OCI-LY3 (cell line): Measurements from ENCODE around the gene PRMT5.

Experiments
- H2AFZ ChIP-seq: fragments of 200-600, 300-600 bp; shearing (Covaris generic); 2 replicates; pipeline ENCODE4 v1.6.0; 2014; ENCODE audit warnings: antibody characterized with exemption, low read depth, low read length
- H3K27ac ChIP-seq: fragments of 200-600, 300-600 bp; sonication (generic); 2 replicates; pipeline ENCODE4 v1.5.1; 2014; ENCODE audit warnings: mild to moderate bottlenecking, low read length, moderate library complexity, mixed read lengths
- H3K27me3 ChIP-seq: fragments of 200-600, 300-600 bp; sonication (generic); 2 replicates; pipeline ENCODE4 v1.6.1; 2014; ENCODE audit warnings: low read depth, low read length, mixed read lengths
- H3K36me3 ChIP-seq: fragments of 200-600, 300-600 bp; sonication (generic); replicated peaks from 2 replicates; pipeline ENCODE3; 2014; ENCODE audit warnings: low read depth, low read length, mixed read lengths
- H3K4me1 ChIP-seq: fragments of 300-600, 200-600 bp; sonication (generic); 2 replicates; pipeline ENCODE4 v1.6.1; 2014; ENCODE audit warnings: low read length, mixed read lengths
- H3K4me2 ChIP-seq: fragments of 200-600, 300-600 bp; sonication (generic); 2 replicates; pipeline ENCODE4 v1.6.1; 2014; ENCODE audit warnings: low read length, mixed read lengths
- H3K4me3 ChIP-seq: fragments of 300-600, 200-600 bp; sonication (generic); 2 replicates; pipeline ENCODE4 v1.5.1; 2014; ENCODE audit warnings: antibody characterized with exemption, mild to moderate bottlenecking, low read length, moderate library complexity
- H3K79me2 ChIP-seq: fragments of 300-600, 200-600 bp; shearing (Covaris generic); 2 replicates; pipeline ENCODE4 v1.6.1; 2014; ENCODE audit warnings: mild to moderate bottlenecking, low read length, mixed read lengths
- H3K9ac ChIP-seq: fragments of 300-600, 200-600 bp; shearing (Covaris generic); 2 replicates; pipeline ENCODE4 v1.6.0; 2014; ENCODE audit warnings: mild to moderate bottlenecking, low read length, moderate library complexity
- H3K9me3 ChIP-seq: fragments of 200-600, 300-600 bp; shearing (Covaris generic); 2 replicates; pipeline ENCODE4 v1.6.1; 2014; ENCODE audit warnings: low read length, mixed read lengths; ENCODE audit not compliant: insufficient read depth
- H4K20me1 ChIP-seq: fragments of 200-600, 300-600 bp; sonication (generic); 2 replicates; pipeline ENCODE4 v1.6.1; 2016; ENCODE audit warnings: low read length, mixed read lengths; ENCODE audit not compliant: insufficient read depth
- EZH2phosphoT487 ChIP-seq: fragments of 200-600 bp; shearing (Covaris generic); IDR thresholded peaks from 2 replicates; pipeline ENCODE4 v1.6.1; 2018; ENCODE audit warnings: antibody characterized with exemption, mixed run types, low read depth
- TF ChIP-seq, protein P1 (sequence below): fragments of 200-600, 300-600 bp; sonication (generic); IDR thresholded peaks from 2 replicates; pipeline ENCODE4 v1.5.1; 2014; ENCODE audit warnings: antibody characterized with exemption, low read length, low read depth

The PRMT5 gene

DNA sequence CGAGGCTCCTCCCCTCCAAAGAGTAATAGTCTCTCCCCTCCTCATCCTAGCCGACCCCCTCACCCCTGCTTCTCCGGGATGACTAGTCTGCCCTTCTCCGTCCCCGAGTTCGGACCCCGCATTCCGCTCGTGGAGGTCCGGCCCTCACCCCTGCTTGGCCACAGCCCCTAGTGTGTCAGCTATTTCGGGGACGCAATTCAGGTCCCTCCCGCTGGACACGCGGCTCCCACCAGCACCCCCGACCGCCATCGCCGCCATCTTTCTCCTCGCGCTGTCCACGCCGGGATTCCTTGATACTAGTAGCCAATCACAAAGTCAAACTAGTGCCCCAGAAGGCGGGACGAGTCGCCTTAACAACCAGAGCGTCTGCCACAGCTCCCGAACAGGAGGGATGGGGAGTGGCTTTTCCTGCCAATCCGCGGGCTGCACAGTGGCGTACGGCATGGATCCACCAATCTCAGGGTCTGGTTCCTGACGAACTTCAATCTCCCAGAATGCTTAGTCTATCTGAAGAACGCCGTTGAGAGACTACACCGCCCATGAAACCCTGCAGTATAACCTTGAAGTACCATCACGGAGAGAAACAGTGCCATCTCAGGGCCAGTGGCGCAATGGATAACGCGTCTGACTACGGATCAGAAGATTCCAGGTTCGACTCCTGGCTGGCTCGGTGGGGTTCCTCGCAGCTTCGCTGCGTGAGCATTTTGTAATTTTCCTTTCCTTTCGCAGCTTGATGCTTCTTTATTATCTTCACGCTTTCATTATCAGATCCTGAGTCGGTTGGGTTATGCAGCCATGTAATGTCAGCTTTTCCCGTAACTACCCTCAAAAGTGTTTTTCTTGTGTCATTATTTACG lies at the start of gene PRMT5:
PRMT5 (minus strand) TSS at position 273 of the 857 bp plus-strand sequence; CDS start at position 258, 15 bp downstream.
- Histone ChIP-seq H2AFZ (peak within 1 kb of the TSS; percentile 72), H4K20me1 (no peaks in the 10 kb centered on the region), H3K9me3 (no peaks in the 10 kb centered on the region), H3K4me2 (peak within 1 kb of the TSS; percentile 90), H3K9ac (peak within 1 kb of the TSS; percentile 92), H3K36me3 (peaks cover 17% of the 10 kb centered on the region), H3K79me2 (peaks cover 29% of the 10 kb centered on the region), H3K27ac (peak within 1 kb of the TSS; percentile 67), H3K4me3 (peak within 1 kb of the TSS; percentile 94), H3K27me3 (no peaks in the 10 kb centered on the region), H3K4me1 (peaks cover 20% of the 10 kb centered on the region)
- TF ChIP-seq EZH2phosphoT487 = no peak
- TF ChIP-seq, protein P1, sequence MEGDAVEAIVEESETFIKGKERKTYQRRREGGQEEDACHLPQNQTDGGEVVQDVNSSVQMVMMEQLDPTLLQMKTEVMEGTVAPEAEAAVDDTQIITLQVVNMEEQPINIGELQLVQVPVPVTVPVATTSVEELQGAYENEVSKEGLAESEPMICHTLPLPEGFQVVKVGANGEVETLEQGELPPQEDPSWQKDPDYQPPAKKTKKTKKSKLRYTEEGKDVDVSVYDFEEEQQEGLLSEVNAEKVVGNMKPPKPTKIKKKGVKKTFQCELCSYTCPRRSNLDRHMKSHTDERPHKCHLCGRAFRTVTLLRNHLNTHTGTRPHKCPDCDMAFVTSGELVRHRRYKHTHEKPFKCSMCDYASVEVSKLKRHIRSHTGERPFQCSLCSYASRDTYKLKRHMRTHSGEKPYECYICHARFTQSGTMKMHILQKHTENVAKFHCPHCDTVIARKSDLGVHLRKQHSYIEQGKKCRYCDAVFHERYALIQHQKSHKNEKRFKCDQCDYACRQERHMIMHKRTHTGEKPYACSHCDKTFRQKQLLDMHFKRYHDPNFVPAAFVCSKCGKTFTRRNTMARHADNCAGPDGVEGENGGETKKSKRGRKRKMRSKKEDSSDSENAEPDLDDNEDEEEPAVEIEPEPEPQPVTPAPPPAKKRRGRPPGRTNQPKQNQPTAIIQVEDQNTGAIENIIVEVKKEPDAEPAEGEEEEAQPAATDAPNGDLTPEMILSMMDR = no peak

DNA sequence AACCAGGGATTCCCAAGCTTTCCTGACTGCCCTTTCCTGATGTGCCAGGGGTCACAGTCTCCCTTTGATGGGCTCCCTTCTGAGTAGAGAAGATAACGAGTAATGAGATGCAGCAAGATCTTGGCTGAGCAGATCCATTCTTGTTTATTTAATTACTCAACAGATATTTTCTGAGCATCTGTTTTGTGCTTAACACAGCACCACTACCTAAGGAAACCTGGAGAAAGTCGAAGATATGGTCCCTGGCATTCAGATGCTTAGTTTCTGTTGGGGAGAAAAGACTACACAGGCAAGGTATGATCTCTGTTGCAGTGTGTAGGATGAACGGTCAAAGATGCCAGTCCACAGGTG lies 49.3 kb upstream of the PRMT5 start:
- H3K4me2 ChIP-seq = no peak overlapping the region
- no peaks in the 10 kb centered on the region for H4K20me1 ChIP-seq
- H3K9ac ChIP-seq = no peak overlapping the region
- H3K9me3 ChIP-seq = no peaks in the 10 kb centered on the region
- no peaks in the 10 kb centered on the region for H3K27me3 ChIP-seq
- H3K27ac ChIP-seq = no peak overlapping the region
- H3K4me1 ChIP-seq = peaks cover 5% of the 10 kb centered on the region
- no peaks in the 10 kb centered on the region for H3K36me3 ChIP-seq
- H3K4me3 ChIP-seq = no peak overlapping the region
- TF ChIP-seq, protein P1 = no peak
- no peak for TF ChIP-seq EZH2phosphoT487
- no peaks in the 10 kb centered on the region for H3K79me2 ChIP-seq
- H2AFZ ChIP-seq = no peak overlapping the region

DNA sequence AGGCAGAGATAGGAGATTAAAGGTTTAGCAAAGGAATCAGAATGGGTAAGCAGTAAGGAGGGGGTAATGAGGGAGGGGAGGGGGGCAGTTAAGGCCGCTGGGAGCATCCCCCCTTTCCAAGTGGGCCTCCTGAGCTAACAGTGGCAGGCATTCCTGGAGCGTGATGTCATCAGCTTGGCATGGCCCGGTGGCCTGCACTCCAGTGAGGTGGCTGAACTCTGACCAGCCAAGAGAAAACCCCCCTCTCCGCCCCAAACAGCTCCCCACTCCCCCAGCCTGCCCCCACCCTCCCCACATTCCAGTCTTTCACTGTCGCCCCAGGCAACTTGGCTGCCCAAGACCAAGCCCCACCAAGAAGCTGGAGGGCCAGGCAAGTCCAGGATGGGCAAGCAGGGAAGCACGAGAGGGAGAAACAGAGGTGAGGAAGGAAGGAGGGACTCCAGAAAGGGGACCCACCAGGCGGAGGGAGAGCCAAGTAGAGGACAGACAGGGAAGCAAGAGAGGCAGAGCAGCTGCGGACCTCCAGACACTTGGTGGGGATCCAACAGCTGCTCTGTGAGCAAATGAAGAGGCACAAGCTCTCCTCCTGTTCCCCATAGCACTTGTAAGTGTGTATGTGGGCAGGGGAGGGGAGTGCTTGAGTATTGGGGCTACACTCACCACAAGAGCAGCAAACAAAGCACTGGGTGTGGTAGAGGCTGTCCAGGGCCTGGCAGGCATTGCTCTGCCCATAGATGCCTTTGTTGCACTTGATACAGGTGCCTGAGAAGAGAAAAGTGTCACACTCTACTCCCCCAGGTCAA lies 48.7 kb upstream of the PRMT5 start:
- Histone ChIP-seq H3K9me3 (no peaks in the 10 kb centered on the region), H2AFZ (no peak overlapping the region), H3K79me2 (no peaks in the 10 kb centered on the region), H3K36me3 (no peaks in the 10 kb centered on the region), H4K20me1 (no peaks in the 10 kb centered on the region), H3K4me1 (peaks cover 5% of the 10 kb centered on the region), H3K4me2 (no peak overlapping the region), H3K27me3 (no peaks in the 10 kb centered on the region), H3K9ac (no peak overlapping the region), H3K27ac (no peak overlapping the region), H3K4me3 (no peak overlapping the region)
- no peak for TF ChIP-seq EZH2phosphoT487
- TF ChIP-seq, protein P1 = no peak

DNA sequence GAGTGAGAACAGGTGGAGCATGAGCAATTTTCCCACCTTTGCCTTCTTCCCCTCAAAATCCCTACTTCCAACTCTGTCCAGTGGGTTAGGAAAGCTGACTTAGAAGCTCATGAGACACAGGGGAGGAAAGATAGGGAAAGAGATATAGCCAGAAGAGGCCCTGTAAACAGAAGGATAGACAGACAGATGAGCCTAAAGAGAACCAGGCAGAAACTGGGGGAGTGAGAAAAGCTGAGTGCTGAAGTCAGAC lies 48.2 kb upstream of the PRMT5 start:
- no peak overlapping the region for H3K4me3 ChIP-seq
- H3K9ac ChIP-seq = no peak overlapping the region
- peaks cover 5% of the 10 kb centered on the region for H3K4me1 ChIP-seq
- TF ChIP-seq, protein P1 = no peak
- TF ChIP-seq EZH2phosphoT487 = no peak
- H2AFZ ChIP-seq = no peak overlapping the region
- H3K27ac ChIP-seq = no peak overlapping the region
- no peaks in the 10 kb centered on the region for H3K79me2 ChIP-seq
- H3K36me3 ChIP-seq = no peaks in the 10 kb centered on the region
- H3K4me2 ChIP-seq = no peak overlapping the region
- H3K9me3 ChIP-seq = no peaks in the 10 kb centered on the region
- H4K20me1 ChIP-seq = no peaks in the 10 kb centered on the region
- H3K27me3 ChIP-seq = no peaks in the 10 kb centered on the region
